Psoas muscle (tissue), 8 donors: ENCODE results near the gene FOXJ1. TPM values are rescaled to one million over a fixed set of nuclear protein-coding genes. Genes with fewer than 3 reads are reported as not detected.

ENCODE experiments used
- ATAC-seq, 4 donors: fragments of 200-7000 bp; cut with Tn5 transposase; one replicate each; pipeline ENCODE4 v1.9.1; 2020; ENCODE audit warnings: moderate library complexity in 3 of 4, mild to moderate bottlenecking in 2 of 4
- DNase-seq, 2 donors: peaks; one replicate each; pipeline ENCODE4 v3.0.0-alpha.2; 2020
- H3K27ac ChIP-seq: fragments of 200-600 bp; one replicate; pipeline ENCODE4 v1.8.0; 2022
- H3K27me3 ChIP-seq, 3 donors: fragments of 200-600 bp in 1 of 3; one replicate each; pipeline versions ENCODE4 v1.6.1 to v1.8.0; 2013 to 2022; ENCODE audit warnings: low read length in 2 of 3, mild to moderate bottlenecking in 2 of 3, moderate library complexity in 1 of 3; ENCODE audit not compliant: insufficient read depth in 3 of 3
- H3K36me3 ChIP-seq, 2 donors: fragments of 200-600 bp in 1 of 2; one replicate each; pipeline versions ENCODE4 v1.6.1 to v1.8.0; 2013 to 2022; ENCODE audit warnings: low read depth in 1 of 2, mild to moderate bottlenecking in 1 of 2, moderate library complexity in 1 of 2; ENCODE audit not compliant: insufficient read depth in 1 of 2
- H3K4me1 ChIP-seq: fragments of 200-600 bp; one replicate; pipeline ENCODE4 v1.8.0; 2022
- H3K4me3 ChIP-seq: fragments of 200-600 bp; one replicate; pipeline ENCODE4 v1.8.0; 2022; ENCODE audit warnings: mild to moderate bottlenecking
- H3K9me3 ChIP-seq: fragments of 200-600 bp; one replicate; pipeline ENCODE4 v1.8.0; 2022
- WGBS, 3 donors: extraction: QIAGEN DNeasy Blood & Tissue Kit; methylation state at CpG; one replicate each; pipeline versions ENCODE4 v1.1.6 to v1.1.7; 2013; 5-methylcytosine and 5-hydroxymethylcytosine counted together
- intact Hi-C, 2 donors: fragments of 100-400 bp; cut with DNase I; formaldehyde crosslinking; loops; one replicate each; pipeline versions ENCODE4 v1.11.0 to v1.14.2; 2022
- polyA plus RNA-seq, 3 donors: library from polyadenylated mRNA; stranded (reverse); fragments of 200-250 nt; gene quantifications; one replicate each; pipeline ENCODE4 v1.2.3, GENCODE V29; 2013
- total RNA-seq, 4 donors: library from RNA; stranded (reverse); fragmentation: NEBNext Ultra II Directional in 2 of 4; extraction: Animal tissue kit (Norgen Biotek cat#: 25700) in 2 of 4; gene quantifications; one replicate each; pipeline versions ENCODE4 v1.2.1 to v1.2.4, GENCODE V29; 2021 to 2023
- TF ChIP-seq, protein P1 (sequence below): fragments of 200-600 bp; IDR thresholded peaks from one replicate; pipeline ENCODE4 v1.8.0; 2022; ENCODE audit warnings: antibody characterized with exemption
- donor health status: healthy with polysubstance abuse.
- donor health status: DM: no; HTN: no; CAD: no; lungs with moderate emphysema.
- donor health status: Bipolar disorder and iron deficiency.
- donor health status: healthy.
- donor health status: DM: yes; HTN: yes; CAD: no.
- donor health status: DM: no; HTN: no; CAD: no.
- donor health status: DM: no; HTN: no; CAD: no.
- donor health status: DM: yes; HTN: yes; CAD: no.

FOXJ1 gene
- total and polyA plus RNA-seq, 7 donors, result 0.07 to 0.15 (median 0.11) TPM; not detected in 2

- ATAC-seq, result no peak
- intact Hi-C loops, result loop anchor here (1.0 to 5.0 kb wide), 4 partner anchors 158 to 180 kb away; no protein-coding TSS in a partner anchor
Measured at GRCh38 chr17:76120658-76121008, 20.4 kb downstream of the FOXJ1 start.

GRCh38 chr17:76119409-76120371, 21.4 kb downstream of the FOXJ1 start:
- H3K9me3 ChIP-seq, result no peaks in the 10 kb centered on the region
- no peak overlapping the region for H3K27ac ChIP-seq
- no peaks in the 10 kb centered on the region for H3K27me3 ChIP-seq
- DNase-seq (no peak), ATAC-seq (no peak)
- no peak overlapping the region for H3K4me3 ChIP-seq
- no peaks in the 10 kb centered on the region for H3K4me1 ChIP-seq
- TF ChIP-seq, protein P1, sequence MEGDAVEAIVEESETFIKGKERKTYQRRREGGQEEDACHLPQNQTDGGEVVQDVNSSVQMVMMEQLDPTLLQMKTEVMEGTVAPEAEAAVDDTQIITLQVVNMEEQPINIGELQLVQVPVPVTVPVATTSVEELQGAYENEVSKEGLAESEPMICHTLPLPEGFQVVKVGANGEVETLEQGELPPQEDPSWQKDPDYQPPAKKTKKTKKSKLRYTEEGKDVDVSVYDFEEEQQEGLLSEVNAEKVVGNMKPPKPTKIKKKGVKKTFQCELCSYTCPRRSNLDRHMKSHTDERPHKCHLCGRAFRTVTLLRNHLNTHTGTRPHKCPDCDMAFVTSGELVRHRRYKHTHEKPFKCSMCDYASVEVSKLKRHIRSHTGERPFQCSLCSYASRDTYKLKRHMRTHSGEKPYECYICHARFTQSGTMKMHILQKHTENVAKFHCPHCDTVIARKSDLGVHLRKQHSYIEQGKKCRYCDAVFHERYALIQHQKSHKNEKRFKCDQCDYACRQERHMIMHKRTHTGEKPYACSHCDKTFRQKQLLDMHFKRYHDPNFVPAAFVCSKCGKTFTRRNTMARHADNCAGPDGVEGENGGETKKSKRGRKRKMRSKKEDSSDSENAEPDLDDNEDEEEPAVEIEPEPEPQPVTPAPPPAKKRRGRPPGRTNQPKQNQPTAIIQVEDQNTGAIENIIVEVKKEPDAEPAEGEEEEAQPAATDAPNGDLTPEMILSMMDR, result no peak
- no peaks in the 10 kb centered on the region for H3K36me3 ChIP-seq
- 77 to 80% (median 77%) methylated on average over 19 of the region's 19 CpGs for WGBS, 3 donors
- intact Hi-C loops, result loop anchor here in 1 of 2 donors (2.0 to 5.0 kb wide), 2 partner anchors 159 to 178 kb away; no protein-coding TSS in a partner anchor

More at GRCh38 chr17:76120658-76121008, 20.4 kb downstream of the FOXJ1 start:
- Histone ChIP-seq H3K4me1 (no peaks in the 10 kb centered on the region), H3K27me3 (no peaks in the 10 kb centered on the region), H3K27ac (no peak overlapping the region), H3K36me3 (no peaks in the 10 kb centered on the region), H3K9me3 (no peaks in the 10 kb centered on the region), H3K4me3 (no peak overlapping the region)
- WGBS, 3 donors, result 92 to 97% (median 95%) methylated on average over 5 of the region's 5 CpGs
- no peak for DNase-seq
- TF ChIP-seq, protein P1, result no peak

GRCh38 chr17:76115138-76115754, 25.8 kb downstream of the FOXJ1 start:
- Histone ChIP-seq H3K36me3 (no peaks in the 10 kb centered on the region), H3K4me1 (no peaks in the 10 kb centered on the region), H3K27ac (no peak overlapping the region), H3K27me3 (no peaks in the 10 kb centered on the region), H3K9me3 (no peaks in the 10 kb centered on the region), H3K4me3 (no peak overlapping the region)
- ATAC-seq, result no peak
- TF ChIP-seq, protein P1, result no peak
- 87 to 91% (median 91%) methylated on average over 7 of the region's 7 CpGs for WGBS, 3 donors
- intact Hi-C loops, result no loop called here
- DNase-seq, result no peak

DNA sequence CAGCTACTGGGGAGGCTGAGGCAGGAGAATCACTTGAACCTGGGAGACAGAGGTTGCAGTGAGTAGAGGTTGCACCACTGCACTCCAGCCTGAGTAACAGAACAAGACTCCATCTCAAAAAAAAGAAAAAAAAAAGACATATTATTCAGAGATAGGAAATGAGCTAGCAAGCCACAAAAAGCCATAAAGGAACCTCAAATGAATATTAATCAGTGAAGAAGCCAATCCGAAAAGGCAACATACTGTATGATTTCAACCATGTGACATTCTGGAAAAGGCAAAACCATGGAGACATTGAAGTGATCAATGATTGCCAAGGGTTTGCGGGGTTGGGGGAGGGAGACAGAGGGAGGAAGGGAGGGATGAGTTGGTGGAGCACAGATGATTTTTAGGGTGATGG, 29.1 kb downstream of the FOXJ1 start:
- 87 to 91% (median 89%) methylated on average over 2 of the region's 2 CpGs for WGBS, 3 donors
- Histone ChIP-seq H3K27me3 (no peaks in the 10 kb centered on the region), H3K36me3 (no peaks in the 10 kb centered on the region), H3K9me3 (no peaks in the 10 kb centered on the region), H3K4me3 (no peak overlapping the region), H3K4me1 (no peaks in the 10 kb centered on the region), H3K27ac (no peak overlapping the region)
- ATAC-seq (no peak), DNase-seq (no peak)
- TF ChIP-seq, protein P1, result no peak
- intact Hi-C loops, result loop anchor here in 1 of 2 donors (1.0 kb wide), 1 partner anchor 280 kb away; no protein-coding TSS in a partner anchor
